WERI-Rb-1 (cell line): Measurements from ENCODE around the gene KIFC3.

Experiments
- DNase-seq: peaks from one replicate; pipeline ENCODE4 v3.0.0-alpha.2; 2020
- H3K27ac ChIP-seq: fragments of 250-450 bp; sonication (Bioruptor Pico); 2 replicates; pipeline ENCODE4 v1.5.1; 2020; ENCODE audit warnings: mild to moderate bottlenecking, moderate library complexity
- H3K27me3 ChIP-seq: fragments of 250-450 bp; sonication (Bioruptor Pico); 2 replicates; pipeline ENCODE4 v1.5.1; 2021; ENCODE audit warnings: mild to moderate bottlenecking, low read depth, moderate library complexity; ENCODE audit not compliant: insufficient read depth, severe bottlenecking
- H3K36me3 ChIP-seq: fragments of 250-450 bp; sonication (Bioruptor Pico); 2 replicates; pipeline ENCODE4 v1.5.1; 2020; ENCODE audit warnings: mild to moderate bottlenecking, moderate library complexity
- H3K4me3 ChIP-seq: 2 replicates; pipeline ENCODE4 v1.5.1; 2011; ENCODE audit warnings: low read depth, mild to moderate bottlenecking, control low read depth, low read length
- H3K9me3 ChIP-seq: fragments of 250-450 bp; sonication (Bioruptor Pico); 2 replicates; pipeline ENCODE4 v1.5.1; 2021; ENCODE audit warnings: mild to moderate bottlenecking, moderate library complexity; ENCODE audit not compliant: severe bottlenecking
- TF ChIP-seq, protein P1 (sequence below): IDR thresholded peaks from 2 replicates; pipeline ENCODE4 v1.5.1; 2011; ENCODE audit warnings: low read depth, mild to moderate bottlenecking, control low read depth, inconsistent platforms, low read length

KIFC3 gene

DNA sequence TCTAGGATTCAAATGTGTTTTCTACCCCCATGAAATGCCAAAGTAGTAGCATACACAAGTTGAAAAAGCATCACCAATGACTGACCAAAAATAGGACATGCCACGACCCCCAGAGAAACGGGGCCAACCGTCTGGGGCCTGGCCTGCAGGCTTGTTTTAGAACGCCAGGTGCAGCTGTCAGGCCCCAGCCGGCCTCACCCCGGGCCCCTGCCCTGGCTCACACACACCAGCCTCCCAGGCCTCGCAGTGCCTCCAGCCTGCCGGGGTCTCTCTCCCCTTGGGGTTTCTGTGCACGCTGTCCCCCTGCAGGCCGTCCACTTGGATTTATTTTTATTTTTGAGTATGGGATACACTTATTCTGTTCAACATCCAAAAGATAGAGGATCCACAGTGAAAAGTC lies 58.8 kb downstream of the KIFC3 start:
- H3K27ac ChIP-seq, result peak overlapping the region; percentile 4
- TF ChIP-seq, protein P1, sequence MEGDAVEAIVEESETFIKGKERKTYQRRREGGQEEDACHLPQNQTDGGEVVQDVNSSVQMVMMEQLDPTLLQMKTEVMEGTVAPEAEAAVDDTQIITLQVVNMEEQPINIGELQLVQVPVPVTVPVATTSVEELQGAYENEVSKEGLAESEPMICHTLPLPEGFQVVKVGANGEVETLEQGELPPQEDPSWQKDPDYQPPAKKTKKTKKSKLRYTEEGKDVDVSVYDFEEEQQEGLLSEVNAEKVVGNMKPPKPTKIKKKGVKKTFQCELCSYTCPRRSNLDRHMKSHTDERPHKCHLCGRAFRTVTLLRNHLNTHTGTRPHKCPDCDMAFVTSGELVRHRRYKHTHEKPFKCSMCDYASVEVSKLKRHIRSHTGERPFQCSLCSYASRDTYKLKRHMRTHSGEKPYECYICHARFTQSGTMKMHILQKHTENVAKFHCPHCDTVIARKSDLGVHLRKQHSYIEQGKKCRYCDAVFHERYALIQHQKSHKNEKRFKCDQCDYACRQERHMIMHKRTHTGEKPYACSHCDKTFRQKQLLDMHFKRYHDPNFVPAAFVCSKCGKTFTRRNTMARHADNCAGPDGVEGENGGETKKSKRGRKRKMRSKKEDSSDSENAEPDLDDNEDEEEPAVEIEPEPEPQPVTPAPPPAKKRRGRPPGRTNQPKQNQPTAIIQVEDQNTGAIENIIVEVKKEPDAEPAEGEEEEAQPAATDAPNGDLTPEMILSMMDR, result no peak
- DNase-seq, result no peak
- no peaks in the 10 kb centered on the region for H3K27me3 ChIP-seq
- H3K36me3 ChIP-seq, result peaks cover 18% of the 10 kb centered on the region
- H3K9me3 ChIP-seq, result no peaks in the 10 kb centered on the region
- no peak overlapping the region for H3K4me3 ChIP-seq

DNA sequence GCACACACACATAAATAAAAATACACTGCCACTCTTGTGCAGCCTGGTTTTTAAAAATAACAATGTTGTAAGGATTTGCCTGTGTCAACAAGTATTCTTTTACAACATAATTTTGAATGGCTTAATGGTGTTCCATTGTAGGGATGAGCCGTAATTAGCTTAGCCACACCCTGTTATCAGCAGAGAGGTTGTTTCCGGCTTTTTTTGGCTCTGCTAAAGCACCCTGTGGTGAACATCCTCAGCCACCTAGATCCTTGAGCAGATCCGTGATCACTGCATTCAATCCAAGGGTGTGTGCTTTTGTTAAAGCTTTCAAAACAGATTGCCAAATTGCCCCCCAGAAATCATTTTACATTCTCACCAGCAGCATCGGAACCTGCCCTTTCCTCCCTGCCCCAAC lies 59.7 kb downstream of the KIFC3 start:
- no peak for DNase-seq
- Histone ChIP-seq H3K9me3 (no peaks in the 10 kb centered on the region), H3K27me3 (no peaks in the 10 kb centered on the region), H3K36me3 (peaks cover 18% of the 10 kb centered on the region), H3K4me3 (no peak overlapping the region), H3K27ac (peak overlapping the region; percentile 4)
- TF ChIP-seq, protein P1, result no peak

DNA sequence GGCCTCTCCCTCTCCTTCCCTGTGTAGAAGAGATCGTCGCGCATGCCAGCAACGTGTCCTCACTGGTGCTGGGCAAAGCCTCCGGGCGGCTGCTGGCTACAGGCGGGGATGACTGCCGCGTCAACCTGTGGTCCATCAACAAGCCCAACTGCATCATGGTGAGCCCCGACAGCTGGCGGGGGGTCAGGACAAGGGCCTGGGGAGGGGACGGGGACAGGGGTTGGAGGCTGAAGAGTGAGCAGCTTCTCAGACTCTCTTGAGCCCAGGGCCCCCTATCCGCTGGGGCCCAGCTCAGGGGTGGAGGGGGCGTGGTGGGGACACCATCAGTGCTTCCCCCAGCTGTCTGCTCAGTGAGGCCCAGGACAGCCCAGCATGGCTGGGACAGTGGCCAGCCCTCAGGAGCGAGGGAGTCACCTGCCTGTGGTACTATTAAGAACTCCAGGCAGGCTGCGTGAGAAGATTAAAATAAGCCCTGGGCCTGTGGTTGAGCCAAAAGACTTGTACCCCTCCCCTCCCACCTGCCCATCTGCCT lies 60.6 kb downstream of the KIFC3 start:
- TF ChIP-seq, protein P1, result no peak
- DNase-seq, result peak; percentile 86
- Histone ChIP-seq H3K27ac (peak overlapping the region; percentile 78), H3K4me3 (no peak overlapping the region), H3K27me3 (no peaks in the 10 kb centered on the region), H3K9me3 (no peaks in the 10 kb centered on the region), H3K36me3 (peaks cover 20% of the 10 kb centered on the region)

DNA sequence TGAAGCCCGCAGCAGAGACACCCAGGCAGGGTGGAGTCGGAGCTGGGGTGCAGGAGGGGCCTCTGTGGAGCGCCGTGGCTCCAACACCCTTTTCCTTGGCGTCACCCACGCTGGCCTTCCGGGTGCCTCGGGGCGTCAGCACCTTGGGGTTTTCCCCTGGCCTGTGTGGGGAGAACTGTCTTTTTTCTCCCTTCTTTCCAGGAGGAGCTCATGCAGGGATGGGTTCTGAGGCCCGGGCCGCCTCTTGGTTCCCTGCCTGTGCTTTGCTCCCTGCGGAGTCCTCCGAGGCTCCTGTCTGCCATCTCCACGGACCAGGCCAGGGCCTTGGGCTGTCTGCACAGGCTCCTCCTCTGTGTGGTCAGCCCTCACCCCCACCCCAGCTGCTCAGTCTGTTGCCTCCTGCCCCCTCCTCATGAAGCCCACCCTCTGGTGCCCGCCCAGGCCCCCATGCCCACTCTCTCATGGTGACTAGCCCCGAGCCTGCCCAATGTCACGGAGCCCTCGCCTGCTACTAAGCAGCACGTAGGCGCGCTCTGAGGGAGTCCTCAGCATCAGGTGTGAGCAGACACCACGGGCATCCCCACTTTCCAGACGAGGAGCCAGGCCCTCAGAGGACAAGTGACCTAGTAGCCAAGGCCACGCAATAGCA lies 61.7 kb downstream of the KIFC3 start:
- no peak for DNase-seq
- TF ChIP-seq, protein P1, result no peak
- Histone ChIP-seq H3K9me3 (no peaks in the 10 kb centered on the region), H3K27me3 (no peaks in the 10 kb centered on the region), H3K4me3 (no peak overlapping the region), H3K36me3 (peaks cover 20% of the 10 kb centered on the region), H3K27ac (peak overlapping the region; percentile 78)

DNA sequence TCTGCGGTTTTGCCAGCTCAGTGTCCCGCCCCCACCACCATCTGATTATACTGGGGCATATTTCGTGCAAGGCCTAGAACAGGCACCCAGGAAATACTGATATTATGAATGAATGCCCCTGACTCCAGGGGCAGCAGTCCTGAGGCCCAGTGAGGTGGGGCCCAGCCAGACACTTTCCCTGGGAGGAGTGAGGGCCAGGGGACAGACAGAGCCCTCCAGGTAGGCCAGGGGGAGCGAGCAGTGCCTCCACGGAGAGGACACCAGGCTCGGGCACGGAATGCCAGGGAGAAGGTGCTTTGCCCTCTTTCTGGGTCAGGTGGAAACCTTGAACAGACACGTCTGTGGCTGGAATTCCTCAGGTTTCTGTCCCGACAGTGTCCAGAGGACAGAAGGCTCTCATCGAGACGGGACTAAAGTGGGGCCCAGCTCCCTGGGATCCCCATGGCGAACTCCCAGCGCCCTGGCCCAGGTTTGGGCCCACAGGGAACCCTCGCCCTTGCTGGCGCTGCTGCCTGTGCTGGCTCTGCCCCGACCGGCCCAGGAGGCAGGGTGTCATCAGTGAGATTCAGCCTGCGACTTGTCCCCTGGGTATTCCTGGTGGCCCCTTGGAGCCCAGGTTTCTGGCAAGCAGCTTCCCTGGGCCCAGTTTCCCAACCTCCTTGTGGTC lies 62.4 kb downstream of the KIFC3 start:
- TF ChIP-seq, protein P1, result no peak
- Histone ChIP-seq H3K27ac (peak overlapping the region; percentile 78), H3K36me3 (peaks cover 19% of the 10 kb centered on the region), H3K27me3 (no peaks in the 10 kb centered on the region), H3K4me3 (no peak overlapping the region), H3K9me3 (no peaks in the 10 kb centered on the region)
- DNase-seq, result no peak
